Kidney epithelial cell (primary cell): ENCODE measurements around the gene RAET1G. TPM values are rescaled to one million over a fixed set of nuclear protein-coding genes. Genes with fewer than 3 reads are reported as not detected.
"Not testable (repeated sequence)": the region's sequence is repeated elsewhere in the genome, so short reads cannot be mapped to it uniquely, and the experiment has no call there.

Experiments
- DNase-seq: peaks from one replicate; pipeline ENCODE4 v3.0.0-alpha.2; 2010; ENCODE audit warnings: low read depth
- H3K27me3 ChIP-seq: 2 replicates; pipeline ENCODE4 v1.6.0; 2011; ENCODE audit warnings: low read length; ENCODE audit not compliant: control insufficient read depth, insufficient read depth
- H3K36me3 ChIP-seq: 2 replicates; pipeline ENCODE4 v1.5.1; 2011; ENCODE audit warnings: low read length; ENCODE audit not compliant: control insufficient read depth, insufficient read depth
- H3K4me3 ChIP-seq: 2 replicates; pipeline ENCODE4 v1.5.1; 2011; ENCODE audit warnings: low read depth, mild to moderate bottlenecking, control low read depth, low read length
- CTCF ChIP-seq: IDR thresholded peaks from 2 replicates; pipeline ENCODE4 v1.5.1; 2011; ENCODE audit warnings: mild to moderate bottlenecking, moderate library complexity, low read length, control low read depth, inconsistent platforms; ENCODE audit not compliant: insufficient read depth, poor library complexity, severe bottlenecking
- total RNA-seq: library from RNA; depleted of rRNA; stranded (reverse); fragments of >200 nt; gene quantifications from 2 replicates; pipeline ENCODE4 v1.2.3, GENCODE V29; 2015

The RAET1G gene
- total RNA-seq, 1 donor from 2014 or later = not detected

- Histone ChIP-seq H3K36me3 (no peaks in the 10 kb centered on the region), H3K27me3 (peaks cover 8% of the 10 kb centered on the region), H3K4me3 (no peak overlapping the region)
- DNase-seq = no peak
- TF ChIP-seq CTCF = no peak
Measured at GRCh38 chr6:149919834-149920225, 3.1 kb downstream of the RAET1G start.

GRCh38 chr6:149919126-149919833, 3.6 kb downstream of the RAET1G start:
- not testable (repeated sequence) for H3K27me3 ChIP-seq, H3K4me3 ChIP-seq

GRCh38 chr6:149918151-149918905, 4.6 kb downstream of the RAET1G start:
- no peak overlapping the region for H3K4me3 ChIP-seq
- DNase-seq = no peak
- no peaks in the 10 kb centered on the region for H3K36me3 ChIP-seq
- peaks cover 8% of the 10 kb centered on the region for H3K27me3 ChIP-seq
- TF ChIP-seq CTCF = no peak

More at GRCh38 chr6:149919126-149919833, 3.6 kb downstream of the RAET1G start:
- DNase-seq, H3K36me3 ChIP-seq: not testable (repeated sequence)

GRCh38 chr6:149917679-149918078, 5.2 kb downstream of the RAET1G start:
- no peak for DNase-seq
- no peak for TF ChIP-seq CTCF
- Histone ChIP-seq H3K27me3 (peaks cover 11% of the 10 kb centered on the region), H3K4me3 (no peak overlapping the region), H3K36me3 (no peaks in the 10 kb centered on the region)

- no peak for DNase-seq
- TF ChIP-seq CTCF = no peak
Measured at GRCh38 chr6:149915970-149916865, 6.7 kb downstream of the RAET1G start.

More at GRCh38 chr6:149915970-149916865, 6.7 kb downstream of the RAET1G start:
- Histone ChIP-seq H3K27me3 (peaks cover 6% of the 10 kb centered on the region), H3K4me3 (no peak overlapping the region), H3K36me3 (no peaks in the 10 kb centered on the region)
